Measurements from ENCODE around the gene PTAR1.
A peak's percentile ranks its signal among the peaks of the same experiment; 100 is the strongest.

Gene PTAR1

GRCh38 chr9:69672596-69673310, 87.1 kb downstream of the PTAR1 start:
- peak; percentile 25 for DNase-seq

- no peak for DNase-seq
Observed at GRCh38 chr9:69671879-69672595, 87.8 kb downstream of the PTAR1 start, which contains the start of gene APBA1. TSS of gene APBA1 (minus strand) at chr9:69672371.

GRCh38 chr9:69671311-69671878, 88.4 kb downstream of the PTAR1 start:
- DNase-seq, result no peak

GRCh38 chr9:69667306-69667705, 92.5 kb downstream of the PTAR1 start:
- no peak for DNase-seq

GRCh38 chr9:69660304-69660703, 99.5 kb downstream of the PTAR1 start:
- no peak for DNase-seq

Data from GOT3 (cell line).